GM21723 (cell line): ENCODE results near the gene HTR7.

Source experiments
- ATAC-seq: cut with Tn5 transposase; IDR thresholded peaks from one replicate; pipeline ENCODE4 v1.9.1; 2021; ENCODE audit warnings: mild to moderate bottlenecking, moderate library complexity; ENCODE audit not compliant: unreplicated experiment

HTR7 gene

DNA sequence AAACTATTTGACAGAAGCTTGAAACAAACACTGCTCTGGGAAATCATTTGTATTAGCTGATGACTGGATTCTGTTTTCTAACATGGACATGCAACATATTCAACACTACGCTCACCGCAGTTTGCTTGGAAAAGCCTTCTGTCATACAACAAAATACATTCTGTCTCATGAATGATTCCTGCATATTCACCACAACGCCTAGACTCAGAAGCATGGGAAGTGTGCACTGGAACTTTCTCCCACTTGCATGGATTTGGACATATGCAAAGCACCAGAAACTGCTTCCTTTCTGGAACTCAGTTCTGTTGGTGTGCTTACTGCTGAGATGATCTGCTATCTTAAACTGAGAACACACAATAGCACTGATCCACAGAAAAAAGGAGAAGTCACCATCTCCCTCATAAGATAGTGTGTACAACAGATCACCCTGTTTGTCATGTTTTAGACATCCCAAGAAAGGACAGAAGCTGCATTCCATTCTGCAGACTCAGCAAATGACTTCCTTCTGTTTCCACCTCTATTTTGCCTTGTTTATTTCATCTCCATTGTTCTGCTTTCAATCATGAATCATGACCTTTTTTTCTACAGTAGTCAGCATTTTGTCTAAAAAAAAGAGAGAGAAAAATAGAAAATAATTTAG lies 115.8 kb downstream of the HTR7 start:
- no peak for ATAC-seq

GRCh38 chr10:90740265-90740664 lies 117.6 kb downstream of the HTR7 start:
- ATAC-seq = no peak

DNA sequence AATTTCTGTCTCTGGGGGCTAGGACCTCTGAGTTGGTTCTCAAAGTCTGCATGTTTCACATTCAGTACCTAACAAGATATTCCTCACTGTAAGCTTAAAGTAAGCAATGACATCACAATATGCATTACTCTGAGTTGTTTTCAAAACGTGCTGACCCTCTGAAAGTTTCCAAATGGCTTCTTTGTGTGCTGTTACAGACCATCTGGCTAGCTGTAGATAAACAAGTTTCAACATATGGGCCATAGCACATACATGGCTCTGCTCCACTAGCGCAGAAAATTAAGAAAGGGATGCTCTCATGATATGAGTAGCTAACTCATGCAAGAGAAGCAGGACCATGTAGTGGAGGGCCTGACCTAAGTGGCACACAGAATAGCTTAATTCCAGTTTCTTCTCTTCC lies 119.0 kb downstream of the HTR7 start:
- ATAC-seq = no peak

DNA sequence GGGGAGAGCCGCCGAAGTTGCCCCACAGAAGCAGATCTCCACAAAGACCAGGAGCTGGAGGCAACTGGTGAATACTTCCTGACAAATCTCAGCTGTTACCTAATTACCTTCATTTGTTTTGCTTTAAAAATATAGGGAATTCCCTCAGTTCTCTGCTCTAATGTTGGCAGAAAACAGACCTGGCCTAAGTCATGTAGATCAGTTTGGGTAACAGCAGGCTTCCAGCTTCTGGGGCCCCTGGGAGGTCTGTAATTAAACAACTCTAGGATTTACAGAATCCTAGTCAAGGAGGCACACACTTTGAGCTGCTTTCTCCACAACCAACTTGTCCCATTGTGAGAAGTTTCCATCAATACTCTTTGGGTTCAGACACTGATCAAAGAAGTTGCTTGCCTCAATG lies 123.4 kb downstream of the HTR7 start:
- ATAC-seq = no peak

DNA sequence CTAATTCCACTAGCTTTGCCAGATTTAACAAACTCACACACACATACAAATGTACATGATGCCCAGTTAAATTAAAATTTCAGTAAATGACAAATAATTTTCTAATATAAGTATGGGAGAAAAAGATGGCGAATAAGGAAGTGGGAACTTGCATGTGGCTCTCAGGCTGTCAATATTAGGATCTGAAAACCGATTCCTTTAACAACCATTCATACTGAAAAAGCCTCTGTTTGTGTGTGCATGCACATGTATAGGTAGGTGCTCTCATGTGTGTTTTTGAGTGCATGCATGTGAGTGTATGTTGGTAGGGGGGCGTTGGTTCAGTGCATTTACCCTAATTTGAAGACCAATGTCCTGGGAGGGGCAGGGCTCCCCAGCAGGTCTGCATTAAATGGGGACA lies 125.3 kb downstream of the HTR7 start:
- no peak for ATAC-seq

DNA sequence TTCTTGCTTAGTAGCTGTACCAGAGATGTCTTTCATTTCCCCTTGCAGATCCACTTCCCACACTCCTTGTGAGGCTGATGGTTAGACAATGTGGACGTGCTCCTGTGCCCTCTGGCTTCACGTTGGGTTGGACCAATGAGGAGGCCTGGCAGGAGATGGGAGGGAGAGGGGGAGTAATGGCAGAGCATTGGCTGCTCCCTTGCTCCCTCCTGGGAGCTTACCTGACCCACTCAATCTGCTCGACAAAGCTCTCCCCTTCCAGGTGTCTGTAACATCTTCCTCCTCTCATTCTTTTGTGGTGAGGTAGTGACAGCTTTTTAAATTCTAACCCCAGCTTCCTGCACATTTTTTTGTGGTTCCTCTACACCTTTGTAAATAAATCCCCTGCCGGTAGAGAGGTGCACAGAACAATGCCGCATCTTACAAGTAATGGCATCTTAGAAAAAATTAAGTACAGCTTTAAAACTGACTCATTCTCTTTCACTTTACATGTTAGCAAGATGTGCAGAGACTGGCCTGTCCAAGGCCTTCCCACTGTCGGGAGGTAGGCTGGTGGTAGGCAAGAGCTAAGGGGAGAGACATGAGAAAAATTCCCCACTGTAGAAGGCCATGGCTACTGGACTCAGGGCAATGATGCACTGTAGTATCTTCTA lies 134.3 kb downstream of the HTR7 start:
- no peak for ATAC-seq

DNA sequence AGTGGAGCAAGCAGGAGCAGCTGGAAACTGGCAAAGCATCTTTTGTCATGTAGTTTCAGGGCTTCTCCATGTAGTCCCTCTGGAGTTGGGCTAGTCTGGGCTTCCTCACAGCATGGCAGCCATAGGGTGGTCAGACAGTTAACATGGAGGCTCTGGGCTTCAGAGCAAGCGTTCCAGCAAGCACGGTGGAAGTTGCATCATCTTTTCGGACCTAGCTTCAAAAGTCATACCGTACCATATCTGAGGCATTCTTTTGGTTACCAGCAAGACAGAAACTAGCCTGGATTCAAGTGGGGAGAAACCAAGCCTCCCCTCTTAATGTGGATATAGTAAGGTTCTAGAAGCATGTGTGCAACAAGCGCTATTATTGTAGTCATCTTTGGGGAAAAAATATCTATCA lies 135.0 kb downstream of the HTR7 start:
- no peak for ATAC-seq

GRCh38 chr10:90718182-90718581 lies 139.7 kb downstream of the HTR7 start:
- ATAC-seq = no peak

DNA sequence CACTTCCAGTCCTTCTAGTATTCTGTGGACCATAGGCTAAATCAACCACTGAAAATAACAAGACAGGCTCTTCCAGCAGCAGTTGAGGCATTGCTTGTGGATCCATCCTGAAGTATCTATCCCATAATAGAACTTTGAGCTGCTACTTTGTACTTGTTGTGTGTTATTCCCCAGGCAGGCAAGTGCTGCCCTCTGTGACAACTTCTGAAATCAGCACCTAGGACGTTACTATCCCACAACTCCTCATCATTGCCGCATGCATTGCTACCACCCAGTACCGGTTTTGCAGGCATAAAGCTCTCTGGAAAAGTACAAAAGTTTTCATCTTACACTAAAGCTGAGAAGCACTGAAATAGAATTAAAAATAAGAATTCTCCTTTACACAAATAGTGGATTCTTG lies 145.3 kb downstream of the HTR7 start:
- ATAC-seq = no peak

DNA sequence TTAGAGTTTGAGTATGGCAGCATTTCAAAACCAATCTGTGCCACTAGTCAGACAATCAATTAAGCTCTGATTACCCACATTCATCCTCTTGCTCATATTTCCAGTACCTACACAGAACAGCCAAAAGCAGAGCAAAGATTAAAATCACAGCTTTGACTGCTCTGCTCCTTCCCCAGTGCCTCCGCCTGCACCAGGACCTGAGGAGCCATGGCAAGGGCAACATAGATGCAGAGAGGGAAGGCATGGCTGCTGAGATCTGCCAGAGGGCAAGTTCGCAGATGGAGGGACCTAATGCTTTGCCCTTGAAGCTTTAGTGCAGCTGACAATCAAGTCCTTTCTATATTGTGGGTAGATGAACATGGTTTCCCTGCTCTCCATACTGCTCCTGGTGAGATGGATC lies 148.1 kb downstream of the HTR7 start:
- ATAC-seq = no peak

GRCh38 chr10:90707657-90708056 lies 150.2 kb downstream of the HTR7 start:
- no peak for ATAC-seq

- ATAC-seq = no peak
These were observed 156.4 kb downstream of the HTR7 start for GRCh38 chr10:90701428-90701827.

DNA sequence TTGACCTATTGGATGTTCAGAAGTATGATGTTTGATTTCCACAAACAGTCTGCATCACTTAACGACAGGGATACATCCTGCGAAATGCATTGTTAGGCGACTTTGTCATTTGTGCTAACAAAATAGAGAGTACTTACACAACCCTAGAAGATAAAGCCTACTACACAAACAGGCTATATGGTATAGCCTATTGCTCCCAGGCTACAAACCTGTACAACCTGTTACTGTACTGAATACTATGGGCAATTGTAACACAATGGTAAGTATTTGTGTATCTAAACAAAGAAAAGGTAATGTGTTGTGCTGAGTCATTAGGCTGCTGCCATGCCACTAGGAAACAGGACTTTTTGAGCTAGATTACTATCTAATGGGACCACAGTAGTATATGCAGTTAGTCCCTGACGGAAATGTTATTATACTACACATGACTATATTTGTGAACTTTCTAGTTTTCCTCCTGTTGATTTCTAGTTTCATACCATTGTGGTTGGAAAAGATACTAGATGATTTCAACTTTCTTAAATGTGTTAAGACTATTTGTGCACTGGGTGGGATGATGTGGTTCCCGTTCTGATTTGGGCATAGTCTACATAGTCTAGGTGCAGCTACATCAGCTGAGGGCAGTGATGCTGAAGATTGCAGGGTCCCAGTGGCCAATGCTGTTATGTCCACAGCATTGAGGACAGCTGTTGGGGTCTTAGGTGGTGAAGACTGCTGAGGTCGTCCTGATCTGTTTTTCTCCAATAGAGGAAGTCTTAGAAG lies 161.7 kb downstream of the HTR7 start:
- no peak for ATAC-seq
